Kidney (tissue), 14 donors: Measurements from ENCODE around the gene LACTB. TPM values are rescaled to one million over a fixed set of nuclear protein-coding genes. Genes with fewer than 3 reads are reported as not detected.

Experiments used
- DNase-seq, 5 donors: peaks; one replicate each; pipeline ENCODE4 v3.0.0-alpha.2; 2013 to 2020
- FAIRE-seq: peaks from 2 replicates; lab custom pipeline; 2012; peaks lifted over from hg19 to GRCh38; lab: Jason Lieb, UNC
- H3K27ac ChIP-seq, 2 donors: one replicate each; pipeline ENCODE4 v1.7.0; 2013; ENCODE audit warnings: low read depth in 2 of 2, low read length in 2 of 2, inconsistent platforms in 1 of 2
- H3K27me3 ChIP-seq: one replicate; pipeline ENCODE4 v1.7.1; 2013; ENCODE audit warnings: low read length, inconsistent platforms; ENCODE audit not compliant: control insufficient read depth, insufficient read depth
- H3K36me3 ChIP-seq, 3 donors: one replicate each; pipeline versions ENCODE4 v1.7.0 to v1.7.1; 2013; ENCODE audit warnings: low read length in 3 of 3, control low read depth in 1 of 3, inconsistent platforms in 1 of 3; ENCODE audit not compliant: insufficient read depth in 3 of 3, control insufficient read depth in 2 of 3
- H3K4me1 ChIP-seq, 3 donors: one replicate each; pipeline versions ENCODE4 v1.7.0 to v1.7.1; 2013; ENCODE audit warnings: low read length in 3 of 3, inconsistent platforms in 1 of 3, low read depth in 1 of 3; ENCODE audit not compliant: control insufficient read depth in 2 of 3, insufficient read depth in 2 of 3
- H3K4me3 ChIP-seq, 3 donors: one replicate each; pipeline versions ENCODE4 v1.7.0 to v1.8.1; 2013; ENCODE audit warnings: low read length in 3 of 3, control low read depth in 1 of 3, inconsistent platforms in 1 of 3
- H3K9ac ChIP-seq, 3 donors: one replicate each; pipeline versions ENCODE4 v1.7.0 to v1.7.1; 2013; ENCODE audit warnings: low read length in 3 of 3, control low read depth in 1 of 3, inconsistent platforms in 1 of 3
- H3K9me3 ChIP-seq, 3 donors: one replicate each; pipeline versions ENCODE4 v1.7.0 to v1.7.1; 2013; ENCODE audit warnings: low read length in 3 of 3, control low read depth in 1 of 3, inconsistent platforms in 1 of 3; ENCODE audit not compliant: control insufficient read depth in 2 of 3, insufficient read depth in 1 of 3
- CTCF ChIP-seq: IDR thresholded peaks from 3 replicates; pipeline ENCODE4 v1.5.1; 2012; ENCODE audit warnings: mild to moderate bottlenecking, moderate library complexity, borderline replicate concordance; ENCODE audit not compliant: insufficient read depth; ENCODE audit errors: extremely low read depth
- intact Hi-C: fragments of 100-400 bp; cut with DNase I; formaldehyde crosslinking; loops from one replicate; pipeline ENCODE4 v1.11.1; 2022
- polyA plus RNA-seq: library from polyadenylated mRNA; stranded (reverse); fragments of 350-450 nt; fragmentation: Illumina TruSeq; extraction: RNeasy Lipid Tissue Mini Kit (QIAGEN cat#74804); gene quantifications from one replicate; pipeline ENCODE4 v1.2.3, GENCODE V29; 2014; ENCODE audit warnings: low read depth, low replicate concordance; ENCODE audit not compliant: insufficient read depth
- total RNA-seq: library from RNA; stranded (reverse); fragmentation: NEBNext Ultra II Directional; extraction: Animal tissue kit (Norgen Biotek cat#: 25700); gene quantifications from one replicate; pipeline ENCODE4 v1.2.1, GENCODE V29; 2021
- donor health status: control.
- donor health status: control.
- donor health status: control.
- donor health status: control.
- donor health status: control.
- donor health status: DM: yes; HTN: yes; CAD: no.
- donor health status: Normal renal cell carcinoma (clear cell type).

LACTB gene
- total and polyA plus RNA-seq, 2 donors from 2014 or later, result 16.8 to 17.6 TPM

- H3K36me3 ChIP-seq, result peaks cover 0 to 2% (median 0%) of the 10 kb centered on the region in 3 donors
- FAIRE-seq (no peak), DNase-seq (peak in 4 of 5 donors; percentile 79 to 94 (median 88))
- peak overlapping the region; percentile 64 to 93 (median 84) for H3K9ac ChIP-seq
- H3K27ac ChIP-seq, result peak overlapping the region; percentile 94 to 98
- H3K27me3 ChIP-seq, result no peaks in the 10 kb centered on the region
- H3K9me3 ChIP-seq, result no peaks in the 10 kb centered on the region
- peaks cover 0 to 3% (median 2%) of the 10 kb centered on the region in 3 donors for H3K4me1 ChIP-seq
- intact Hi-C loops, result no loop called here
- peak overlapping the region; percentile 85 to 93 (median 93) for H3K4me3 ChIP-seq
- no peak for TF ChIP-seq CTCF
Measured at GRCh38 chr15:63157891-63158431, 36.3 kb downstream of the LACTB start.

GRCh38 chr15:63160638-63161037 is 39.0 kb downstream of the LACTB start:
- Histone ChIP-seq H3K4me3 (no peak overlapping the region), H3K4me1 (peaks cover 0 to 3% (median 0%) of the 10 kb centered on the region in 3 donors), H3K27ac (no peak overlapping the region), H3K36me3 (no peaks in the 10 kb centered on the region), H3K9ac (no peak overlapping the region), H3K9me3 (no peaks in the 10 kb centered on the region), H3K27me3 (no peaks in the 10 kb centered on the region)
- DNase-seq (no peak), FAIRE-seq (no peak)
- intact Hi-C loops, result no loop called here
- no peak for TF ChIP-seq CTCF

- H3K9ac ChIP-seq, result no peak overlapping the region
- no peak overlapping the region for H3K4me3 ChIP-seq
- no peaks in the 10 kb centered on the region for H3K4me1 ChIP-seq
- intact Hi-C loops, result no loop called here
- no peak for FAIRE-seq
- no peak overlapping the region for H3K27ac ChIP-seq
- TF ChIP-seq CTCF, result no peak
- H3K9me3 ChIP-seq, result no peaks in the 10 kb centered on the region
- H3K27me3 ChIP-seq, result no peaks in the 10 kb centered on the region
- H3K36me3 ChIP-seq, result no peaks in the 10 kb centered on the region
- no peak for DNase-seq
Measured at GRCh38 chr15:63163217-63163616, 41.6 kb downstream of the LACTB start.
